H1 (cell line): ENCODE measurements around the gene GRM5. TPM values are rescaled to one million over a fixed set of nuclear protein-coding genes. Genes with fewer than 3 reads are reported as not detected.

Experiments
- CTCF ChIA-PET: fragments of 300-600 bp; sonication (Branson Sonifier 250); formaldehyde crosslinking; loops from one replicate; lab custom pipeline; 2021; ENCODE audit not compliant: partially characterized antibody; lab: Charles Lee
- POLR2A ChIA-PET: fragments of 300-600 bp; sonication (Branson Sonifier 250); formaldehyde crosslinking; loops from one replicate; lab custom pipeline; 2021; ENCODE audit warnings: inconsistent platforms; ENCODE audit not compliant: partially characterized antibody; lab: Charles Lee
- DNase-seq, 2 experiments: peaks; one replicate each; pipeline versions ENCODE4 v3.0.0 to v3.0.0-alpha.2; 2010 to 2022; ENCODE audit warnings: low spot score in 2 of 2, low read depth in 1 of 2, mixed read lengths in 1 of 2
- FAIRE-seq: peaks from 2 replicates; lab custom pipeline; 2011; peaks lifted over from hg19 to GRCh38; lab: Jason Lieb, UNC
- H2AFZ ChIP-seq: 2 replicates; pipeline ENCODE4 v1.8.1; 2012; ENCODE audit warnings: low read length, inconsistent platforms
- H2AK5ac ChIP-seq: 2 replicates; pipeline ENCODE4 v1.6.1; 2013; ENCODE audit warnings: low read depth, low read length
- H2BK120ac ChIP-seq: replicated peaks from 2 replicates; pipeline ENCODE3; 2013; ENCODE audit warnings: low read depth, low read length, inconsistent platforms
- H2BK12ac ChIP-seq: 2 replicates; pipeline ENCODE4 v1.6.1; 2013; ENCODE audit warnings: low read depth, low read length
- H2BK15ac ChIP-seq: 2 replicates; pipeline ENCODE4 v1.6.1; 2013; ENCODE audit warnings: low read length
- H2BK20ac ChIP-seq: 2 replicates; pipeline ENCODE4 v1.6.1; 2013; ENCODE audit warnings: low read length
- H2BK5ac ChIP-seq: 2 replicates; pipeline ENCODE4 v1.6.1; 2013; ENCODE audit warnings: low read depth, low read length
- H3K14ac ChIP-seq: 2 replicates; pipeline ENCODE4 v1.6.1; 2013; ENCODE audit warnings: inconsistent platforms; ENCODE audit not compliant: insufficient read length
- H3K18ac ChIP-seq: 2 replicates; pipeline ENCODE4 v1.6.1; 2013; ENCODE audit warnings: low read length; ENCODE audit errors: extremely low read depth
- H3K23ac ChIP-seq: 2 replicates; pipeline ENCODE4 v1.6.1; 2013; ENCODE audit warnings: inconsistent platforms; ENCODE audit not compliant: insufficient read length
- H3K23me2 ChIP-seq: 2 replicates; pipeline ENCODE4 v1.6.1; 2013; ENCODE audit warnings: low read depth, low read length
- H3K27ac ChIP-seq: 2 replicates; pipeline ENCODE4 v1.6.1; 2011; ENCODE audit warnings: low read depth, low read length, inconsistent platforms
- H3K27me3 ChIP-seq, 4 experiments: replicated peaks in 1 of 4; 1 replicate in 1 of 4; 2 replicates in 3 of 4; pipeline versions ENCODE4 v1.6.1 to v1.8.1; 2011 to 2013; ENCODE audit warnings: low read length in 3 of 4, mild to moderate bottlenecking in 3 of 4, inconsistent platforms in 2 of 4, mixed read lengths in 2 of 4, moderate library complexity in 1 of 4; ENCODE audit not compliant: control insufficient read depth in 3 of 4, insufficient read depth in 3 of 4; ENCODE audit errors: extremely low read depth in 1 of 4
- H3K36me3 ChIP-seq, 4 experiments: 2 replicates each; pipeline versions ENCODE4 v1.6.1 to v1.8.1; 2011 to 2013; ENCODE audit warnings: mild to moderate bottlenecking in 4 of 4, low read length in 3 of 4, moderate library complexity in 2 of 4, control low read depth in 1 of 4, inconsistent platforms in 1 of 4; ENCODE audit not compliant: insufficient read depth in 4 of 4, control insufficient read depth in 2 of 4
- H3K4ac ChIP-seq: replicated peaks from 2 replicates; pipeline ENCODE3; 2013; ENCODE audit warnings: low read length, low read depth, mixed read lengths, inconsistent platforms; ENCODE audit not compliant: insufficient read length
- H3K4me1 ChIP-seq, 4 experiments: replicated peaks in 1 of 4; 1 replicate in 1 of 4; 2 replicates in 3 of 4; pipeline versions ENCODE4 v1.6.1 to v1.8.1; 2011 to 2013; ENCODE audit warnings: low read length in 3 of 4, inconsistent platforms in 2 of 4, mixed read lengths in 1 of 4; ENCODE audit not compliant: insufficient read depth in 4 of 4, control insufficient read depth in 3 of 4
- H3K4me2 ChIP-seq, 2 experiments: 2 replicates each; pipeline versions ENCODE4 v1.6.1 to v1.8.1; 2011 to 2013; ENCODE audit warnings: low read depth in 2 of 2, low read length in 2 of 2, control low read depth in 1 of 2, inconsistent platforms in 1 of 2, mild to moderate bottlenecking in 1 of 2; ENCODE audit not compliant: insufficient read depth in 1 of 2
- H3K4me3 ChIP-seq, 4 experiments: fragments of 200-600, 300-600 bp in 1 of 4; sonication (generic), shearing (Covaris generic), sonication (Bioruptor Twin) in 1 of 4; 2 replicates each; pipeline versions ENCODE4 v1.5.1 to v1.8.1; 2011 to 2016; ENCODE audit warnings: low read length in 4 of 4, low read depth in 3 of 4, control low read depth in 2 of 4, inconsistent platforms in 2 of 4, mild to moderate bottlenecking in 2 of 4, mixed read lengths in 1 of 4, moderate library complexity in 1 of 4; ENCODE audit not compliant: insufficient read depth in 2 of 4; ENCODE audit errors: extremely low read depth in 1 of 4
- H3K56ac ChIP-seq: replicated peaks from 2 replicates; pipeline ENCODE3; 2013; ENCODE audit warnings: low read depth, mild to moderate bottlenecking, mixed read lengths, low read length, inconsistent platforms; ENCODE audit not compliant: insufficient read length
- H3K79me1 ChIP-seq: 2 replicates; pipeline ENCODE4 v1.6.1; 2013; ENCODE audit warnings: low read depth, low read length, control low read depth
- H3K79me2 ChIP-seq, 2 experiments: 2 replicates each; pipeline versions ENCODE4 v1.6.1 to v1.8.1; 2012 to 2013; ENCODE audit warnings: low read length in 2 of 2, mild to moderate bottlenecking in 2 of 2, inconsistent platforms in 1 of 2; ENCODE audit not compliant: insufficient read depth in 2 of 2, control insufficient read depth in 1 of 2
- H3K9ac ChIP-seq, 4 experiments: replicated peaks in 1 of 4; 1 replicate in 1 of 4; 2 replicates in 3 of 4; pipeline versions ENCODE4 v1.6.1 to v1.8.1; 2011 to 2013; ENCODE audit warnings: low read depth in 3 of 4, low read length in 3 of 4, control low read depth in 2 of 4, mild to moderate bottlenecking in 2 of 4, moderate library complexity in 2 of 4, inconsistent platforms in 1 of 4; ENCODE audit errors: extremely low read depth in 1 of 4
- H3K9me3 ChIP-seq, 2 experiments: 2 replicates each; pipeline versions ENCODE4 v1.6.1 to v1.8.1; 2012 to 2013; ENCODE audit warnings: mild to moderate bottlenecking in 2 of 2, moderate library complexity in 2 of 2, control low read depth in 1 of 2, inconsistent platforms in 1 of 2, low read depth in 1 of 2, low read length in 1 of 2, mixed read lengths in 1 of 2; ENCODE audit not compliant: insufficient read depth in 2 of 2
- H4K20me1 ChIP-seq, 2 experiments: replicated peaks in 1 of 2; 2 replicates each; pipeline versions ENCODE3 to v1.8.1; 2011 to 2013; ENCODE audit warnings: inconsistent platforms in 2 of 2, low read length in 2 of 2, mild to moderate bottlenecking in 1 of 2; ENCODE audit not compliant: insufficient read depth in 2 of 2, control insufficient read depth in 1 of 2
- H4K5ac ChIP-seq: 2 replicates; pipeline ENCODE4 v1.6.1; 2013; ENCODE audit warnings: low read length, low read depth, mixed read lengths, inconsistent platforms; ENCODE audit not compliant: insufficient read length
- H4K8ac ChIP-seq: 2 replicates; pipeline ENCODE4 v1.8.0; 2013; ENCODE audit warnings: mild to moderate bottlenecking, moderate library complexity, low read length, inconsistent platforms; ENCODE audit not compliant: insufficient read depth; ENCODE audit errors: extremely low read depth
- H4K91ac ChIP-seq: replicated peaks from 2 replicates; pipeline ENCODE3; 2013; ENCODE audit warnings: low read length, mixed read lengths, inconsistent platforms; ENCODE audit not compliant: insufficient read length
- WGBS, 2 experiments: shearing (Covaris generic) in 1 of 2; methylation state at CpG; one replicate each; pipeline versions ENCODE4 v1.1.6 to v1.1.7; 2013 to 2015; ENCODE audit warnings: low lambda C conversion rate in 2 of 2, mixed read lengths in 2 of 2, inconsistent platforms in 1 of 2, low coverage in 1 of 2, missing lambda C conversion rate in 1 of 2; ENCODE audit not compliant: insufficient replicate concordance in 2 of 2, insufficient coverage in 1 of 2, insufficient read length in 1 of 2; ENCODE audit errors: extremely low coverage in 1 of 2, missing lambda C conversion rate in 1 of 2; 5-methylcytosine and 5-hydroxymethylcytosine counted together
- polyA plus RNA-seq, 7 experiments: library from polyadenylated mRNA; depleted of rRNA in 3 of 7; stranded (reverse) in 5 of 7; unstranded in 2 of 7; fragments of >200 nt in 5 of 7; fragments of 200-250 nt in 2 of 7; gene quantifications; 1 replicate in 5 of 7; 2 replicates in 1 of 7; 4 replicates in 1 of 7; pipeline versions ENCODE4 v1.2.1 to v1.2.3, GENCODE V29; 2011 to 2013; ENCODE audit warnings: missing spikeins in 2 of 7, mixed read lengths in 2 of 7
- total RNA-seq: library from RNA; stranded (reverse); fragmentation: NEBNext Ultra II Directional; extraction: Animal tissue kit (Norgen Biotek cat#: 25700); gene quantifications from 2 replicates; pipeline ENCODE4 v1.2.1, GENCODE V29; 2021

Gene GRM5
- total and polyA plus RNA-seq, 2 of the 8 experiments (the other 6 are each of a cell fraction or from before 2014, with no cell fraction given): 0.15 to 0.43 TPM

- POLR2A ChIA-PET: no interaction called here
- Histone ChIP-seq H4K5ac (no peak overlapping the region), H3K27me3 (peaks cover 0 to 1% (median 0%) of the 10 kb centered on the region in 4 experiments; a peak in 1 of 7 replicates), H3K4me1 (no peaks in the 10 kb centered on the region), H3K23me2 (peaks cover 2% of the 10 kb centered on the region; the same call in 1 of the 2 replicates), H2BK15ac (no peak overlapping the region), H4K20me1 (no peaks in the 10 kb centered on the region), H3K79me2 (no peaks in the 10 kb centered on the region), H3K36me3 (no peaks in the 10 kb centered on the region), H2AK5ac (no peak overlapping the region), H3K18ac (no peak overlapping the region), H3K4me2 (no peak overlapping the region), H2BK20ac (no peak overlapping the region), H2BK120ac (no peak overlapping the region), H3K27ac (no peak overlapping the region), H3K23ac (no peak overlapping the region), H3K56ac (no peak overlapping the region), H2AFZ (no peak overlapping the region), H3K9me3 (no peaks in the 10 kb centered on the region), H3K79me1 (no peaks in the 10 kb centered on the region), H3K14ac (no peak overlapping the region), H2BK5ac (no peak overlapping the region), H3K9ac (no peak overlapping the region), H4K8ac (no peak overlapping the region), H2BK12ac (no peak overlapping the region), H4K91ac (no peak overlapping the region), H3K4me3 (no peak overlapping the region), H3K4ac (no peak overlapping the region)
- FAIRE-seq: no peak
- no peak for DNase-seq
- 88% methylated on average over 2 of the region's 2 CpGs; no CpG with 5 or more reads in 1 of the 2 experiments for whole genome bisulfite sequencing, 2 experiments
- CTCF ChIA-PET: no interaction called here
Measured at GRCh38 chr11:88596786-88597185, 469.0 kb downstream of the GRM5 start.
